GM23338 (cell line): ENCODE data around the gene GDF11. TPM values are rescaled to one million over a fixed set of nuclear protein-coding genes. Genes with fewer than 3 reads are reported as not detected.

ENCODE experiments used
- ATAC-seq: fragments of 200-7000 bp; cut with Tn5 transposase; 3 replicates; pipeline ENCODE4 v1.9.1; 2020
- DNase-seq: peaks from one replicate; pipeline ENCODE4 v3.0.0-alpha.2; 2015; ENCODE audit warnings: low spot score
- H2AFZ ChIP-seq: fragments of 200-600 bp; sonication (generic); 2 replicates; pipeline ENCODE4 v1.8.0; 2016; ENCODE audit warnings: antibody characterized with exemption, mild to moderate bottlenecking, moderate library complexity
- H3F3A ChIP-seq: fragments of 200-600 bp; sonication (generic); replicated peaks from 2 replicates; pipeline ENCODE4 v1.8.0; 2017; ENCODE audit warnings: antibody characterized with exemption, mixed run types, low read depth
- H3K27ac ChIP-seq: fragments of 200-600 bp; sonication (generic); 2 replicates; pipeline ENCODE4 v1.6.1; 2016; ENCODE audit warnings: low read depth
- H3K27me3 ChIP-seq: fragments of 200-600 bp; sonication (generic); 2 replicates; pipeline ENCODE4 v1.8.0; 2016; ENCODE audit warnings: mild to moderate bottlenecking, mixed run types, moderate library complexity; ENCODE audit not compliant: insufficient read depth
- H3K36me3 ChIP-seq: fragments of 200-600 bp; sonication (generic); 2 replicates; pipeline ENCODE4 v1.8.0; 2016; ENCODE audit warnings: mild to moderate bottlenecking; ENCODE audit not compliant: insufficient read depth
- H3K4me1 ChIP-seq: fragments of 200-600 bp; sonication (generic); 2 replicates; pipeline ENCODE4 v1.8.0; 2016; ENCODE audit warnings: mild to moderate bottlenecking, moderate library complexity; ENCODE audit not compliant: insufficient read depth
- H3K4me2 ChIP-seq: fragments of 200-600 bp; sonication (generic); 2 replicates; pipeline ENCODE4 v1.7.1; 2017; ENCODE audit warnings: mixed run types
- H3K4me3 ChIP-seq: fragments of 200-600 bp; sonication (generic); 2 replicates; pipeline ENCODE4 v1.6.1; 2016; ENCODE audit warnings: mixed run types
- H3K79me2 ChIP-seq: fragments of 200-600 bp; sonication (generic); replicated peaks from 2 replicates; pipeline ENCODE4 v1.8.0; 2017; ENCODE audit warnings: mild to moderate bottlenecking; ENCODE audit not compliant: insufficient read depth
- H3K9me2 ChIP-seq: fragments of 200-600 bp; sonication (generic); 2 replicates; pipeline ENCODE4 v1.8.0; 2017; ENCODE audit not compliant: insufficient read depth
- H4K20me1 ChIP-seq: fragments of 200-600 bp; sonication (generic); replicated peaks from 2 replicates; pipeline ENCODE4 v1.8.0; 2017; ENCODE audit warnings: mild to moderate bottlenecking; ENCODE audit not compliant: insufficient read depth
- H3K27ac Mint-ChIP-seq: 2 replicates; pipeline ENCODE4 v1.8.0; 2020; ENCODE audit warnings: inconsistent platforms, mild to moderate bottlenecking, moderate library complexity, mixed read lengths
- H3K27me3 Mint-ChIP-seq: 3 replicates; pipeline ENCODE4 v1.8.0; 2022; ENCODE audit warnings: low read depth, mild to moderate bottlenecking, moderate library complexity, mixed read lengths, inconsistent platforms; ENCODE audit not compliant: insufficient read depth, poor library complexity
- H3K36me3 Mint-ChIP-seq: 3 replicates; pipeline ENCODE4 v1.8.0; 2021; ENCODE audit warnings: low read depth, mild to moderate bottlenecking, inconsistent platforms, moderate library complexity, mixed read lengths
- H3K4me1 Mint-ChIP-seq: 3 replicates; pipeline ENCODE4 v1.8.0; 2020; ENCODE audit warnings: mild to moderate bottlenecking, inconsistent platforms, mixed read lengths
- H3K4me3 Mint-ChIP-seq: 3 replicates; pipeline ENCODE4 v1.8.0; 2021; ENCODE audit warnings: moderate library complexity, mild to moderate bottlenecking, inconsistent platforms, mixed read lengths
- H3K9me3 Mint-ChIP-seq: 3 replicates; pipeline ENCODE4 v1.8.0; 2020; ENCODE audit warnings: moderate library complexity, mild to moderate bottlenecking, inconsistent platforms, mixed read lengths
- EZH2 ChIP-seq: fragments of 200-600 bp; sonication (generic); IDR thresholded peaks from one replicate; pipeline ENCODE4 v1.8.0; 2017; ENCODE audit warnings: antibody characterized with exemption, mild to moderate bottlenecking, low read depth; ENCODE audit not compliant: unreplicated experiment
- NANOG ChIP-seq: IDR thresholded peaks from 2 replicates; pipeline ENCODE4 v1.6.1; 2016; ENCODE audit warnings: antibody characterized with exemption, borderline replicate concordance
- ZNF114 ChIP-seq: fragments of 250-450 bp; sonication (Bioruptor Pico); IDR thresholded peaks from 2 replicates; pipeline ENCODE4 v1.5.0; 2020; ENCODE audit warnings: mild to moderate bottlenecking, moderate library complexity
- polyA plus RNA-seq: library from polyadenylated mRNA; unstranded; fragments of >200 nt; fragmentation: Nextera tagmentation; extraction: Ambion mirVana; gene quantifications from 2 replicates; pipeline ENCODE4 v1.2.1, GENCODE V29; 2016
- small RNA-seq: library from RNA; depleted of rRNA; stranded (forward); fragments of <200 nt; gene quantifications from one replicate; pipeline ENCODE3, GENCODE V24; 2014; ENCODE audit warnings: low replicate concordance
- total RNA-seq: library from RNA; depleted of rRNA; stranded (reverse); fragments of >200 nt; shearing (Covaris generic); gene quantifications from 2 replicates; pipeline ENCODE4 v1.2.3, GENCODE V29; 2014; rRNA removed
- TF ChIP-seq, protein P1 (sequence below), 2 experiments: fragments of 200-600 bp in 1 of 2; sonication (generic) in 1 of 2; conservative IDR thresholded peaks; 2 replicates each; pipeline versions ENCODE4 v1.5.1 to v1.6.1; 2016 to 2017; ENCODE audit warnings: antibody characterized with exemption in 2 of 2, low read depth in 2 of 2, mild to moderate bottlenecking in 2 of 2, moderate library complexity in 1 of 2

Gene GDF11
- total and polyA plus RNA-seq, 2 experiments from 2014 or later: 3.7 to 12.5 TPM

DNA sequence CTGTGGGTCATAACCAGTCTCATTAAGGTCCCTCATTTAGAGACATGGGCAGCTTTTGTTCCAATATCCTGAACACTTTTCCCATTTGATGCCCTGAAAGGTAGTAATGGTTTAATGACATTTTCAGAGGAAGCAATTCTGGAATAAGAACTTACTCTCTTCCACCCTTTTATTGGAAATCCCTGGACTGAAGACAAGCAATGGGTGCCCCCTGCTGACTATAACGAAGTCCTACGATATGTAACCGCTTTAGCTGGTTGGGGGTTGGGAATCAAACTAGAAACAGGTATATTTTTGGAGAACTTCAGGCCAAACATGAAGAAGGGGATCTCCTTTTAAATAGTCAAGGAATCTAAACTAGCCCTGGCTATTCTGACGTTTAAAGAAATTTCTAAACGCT is 54.1 kb downstream of the GDF11 start:
- peaks cover 4% of the 10 kb centered on the region; the same call in 1 of the 2 replicates for H3K4me1 ChIP-seq
- TF ChIP-seq, protein P1, sequence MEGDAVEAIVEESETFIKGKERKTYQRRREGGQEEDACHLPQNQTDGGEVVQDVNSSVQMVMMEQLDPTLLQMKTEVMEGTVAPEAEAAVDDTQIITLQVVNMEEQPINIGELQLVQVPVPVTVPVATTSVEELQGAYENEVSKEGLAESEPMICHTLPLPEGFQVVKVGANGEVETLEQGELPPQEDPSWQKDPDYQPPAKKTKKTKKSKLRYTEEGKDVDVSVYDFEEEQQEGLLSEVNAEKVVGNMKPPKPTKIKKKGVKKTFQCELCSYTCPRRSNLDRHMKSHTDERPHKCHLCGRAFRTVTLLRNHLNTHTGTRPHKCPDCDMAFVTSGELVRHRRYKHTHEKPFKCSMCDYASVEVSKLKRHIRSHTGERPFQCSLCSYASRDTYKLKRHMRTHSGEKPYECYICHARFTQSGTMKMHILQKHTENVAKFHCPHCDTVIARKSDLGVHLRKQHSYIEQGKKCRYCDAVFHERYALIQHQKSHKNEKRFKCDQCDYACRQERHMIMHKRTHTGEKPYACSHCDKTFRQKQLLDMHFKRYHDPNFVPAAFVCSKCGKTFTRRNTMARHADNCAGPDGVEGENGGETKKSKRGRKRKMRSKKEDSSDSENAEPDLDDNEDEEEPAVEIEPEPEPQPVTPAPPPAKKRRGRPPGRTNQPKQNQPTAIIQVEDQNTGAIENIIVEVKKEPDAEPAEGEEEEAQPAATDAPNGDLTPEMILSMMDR (conservative IDR thresholded peaks at IDR 0.05; ENCODE audit: low read depth in 2 of 2): peak; percentile 67 to 72
- TF ChIP-seq ZNF114: no peak
- H2AFZ ChIP-seq: no peak overlapping the region
- no peaks in the 10 kb centered on the region for H3K27me3 ChIP-seq
- peak overlapping the region; percentile 11; the same call in 1 of the 2 replicates for H3K27ac Mint-ChIP-seq
- no peaks in the 10 kb centered on the region for H3K9me3 Mint-ChIP-seq
- no peak overlapping the region for H3K4me3 ChIP-seq
- H3K4me1 Mint-ChIP-seq: peaks cover 6% of the 10 kb centered on the region
- H3K36me3 Mint-ChIP-seq: peaks cover 81% of the 10 kb centered on the region
- H3K9me2 ChIP-seq: no peaks in the 10 kb centered on the region
- H3K27ac ChIP-seq: no peak overlapping the region
- H3K4me3 Mint-ChIP-seq: no peak overlapping the region
- H3F3A ChIP-seq: peaks cover 14% of the 10 kb centered on the region
- no peaks in the 10 kb centered on the region for H3K27me3 Mint-ChIP-seq
- peaks cover 32% of the 10 kb centered on the region for H3K79me2 ChIP-seq
- H3K4me2 ChIP-seq: no peak overlapping the region
- H4K20me1 ChIP-seq: peaks cover 17% of the 10 kb centered on the region
- peak; percentile 53; the same call in 2 of the 3 replicates for ATAC-seq
- DNase-seq: peak; percentile 83
- H3K36me3 ChIP-seq: peaks cover 48% of the 10 kb centered on the region

DNA sequence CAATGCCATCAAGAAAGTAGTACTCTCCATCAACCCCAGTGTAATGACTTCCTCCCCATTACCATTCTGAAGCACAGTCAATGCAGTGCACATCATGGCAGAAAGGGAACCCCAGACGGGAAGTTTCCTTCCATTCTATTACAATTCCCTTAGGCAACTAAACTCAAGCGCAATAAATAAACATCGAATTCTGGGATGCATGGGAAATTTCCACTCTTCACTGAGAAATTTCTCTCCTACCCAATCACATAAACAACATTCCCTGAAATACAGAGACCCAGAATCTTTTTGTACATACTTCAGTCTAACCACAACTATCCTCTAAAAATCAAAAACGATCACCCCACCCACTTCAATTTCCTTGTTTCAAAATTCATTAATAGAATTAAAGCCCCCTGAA is 54.6 kb downstream of the GDF11 start:
- H3K36me3 Mint-ChIP-seq: peaks cover 80% of the 10 kb centered on the region
- no peaks in the 10 kb centered on the region for H3K27me3 Mint-ChIP-seq
- H3K9me2 ChIP-seq: no peaks in the 10 kb centered on the region
- no peaks in the 10 kb centered on the region for H3K9me3 Mint-ChIP-seq
- peaks cover 36% of the 10 kb centered on the region for H3K79me2 ChIP-seq
- no peak overlapping the region for H2AFZ ChIP-seq
- no peak for DNase-seq
- H3K4me3 Mint-ChIP-seq: no peak overlapping the region
- H3K4me2 ChIP-seq: no peak overlapping the region
- H3K27ac ChIP-seq: no peak overlapping the region; the same call in 1 of the 2 replicates
- peaks cover 4% of the 10 kb centered on the region; the same call in 1 of the 2 replicates for H3K4me1 ChIP-seq
- no peak for ATAC-seq
- no peaks in the 10 kb centered on the region for H3K27me3 ChIP-seq
- peaks cover 48% of the 10 kb centered on the region for H3K36me3 ChIP-seq
- peaks cover 6% of the 10 kb centered on the region for H3K4me1 Mint-ChIP-seq
- H3F3A ChIP-seq: peaks cover 14% of the 10 kb centered on the region
- TF ChIP-seq EZH2 (no peak), NANOG (no peak)
- H3K4me3 ChIP-seq: no peak overlapping the region
- H3K27ac Mint-ChIP-seq: no peak overlapping the region
- H4K20me1 ChIP-seq: peaks cover 18% of the 10 kb centered on the region

Small RNA genes within 50 kb of the gene (small RNA-seq; reads per million reads assigned to genes)
- gene AC009779.1: not detected
- not detected for gene RF00017

Other genes with a start within 250 kb of the GDF11 start
- not detected in 2 replicates for gene OR6C4, start 193.5 kb upstream of the GDF11 start, total RNA-seq
- gene OR6C4, start 193.5 kb upstream of the GDF11 start, polyA plus RNA-seq: not detected in 2 replicates
- gene OR2AP1, start 170.7 kb upstream of the GDF11 start, total RNA-seq: not detected in 2 replicates
- not detected in 2 replicates for gene OR2AP1, start 170.7 kb upstream of the GDF11 start, polyA plus RNA-seq
- gene OR10P1, start 106.2 kb upstream of the GDF11 start, total RNA-seq: not detected in 2 replicates
- gene OR10P1, start 106.2 kb upstream of the GDF11 start, polyA plus RNA-seq: not detected in 2 replicates
- gene ITGA7, start 35.2 kb upstream of the GDF11 start, total RNA-seq: 45.3 and 49.1 TPM in 2 replicates
- 17.4 and 20.0 TPM in 2 replicates for gene ITGA7, start 35.2 kb upstream of the GDF11 start, polyA plus RNA-seq
- gene BLOC1S1, start 27.1 kb upstream of the GDF11 start, total RNA-seq: 52.3 and 68.3 TPM in 2 replicates
- 174 and 198 TPM in 2 replicates for gene BLOC1S1, start 27.1 kb upstream of the GDF11 start, polyA plus RNA-seq
- gene RDH5, start 22.7 kb upstream of the GDF11 start, total RNA-seq: 1.7 and 7.5 TPM in 2 replicates
- gene RDH5, start 22.7 kb upstream of the GDF11 start, polyA plus RNA-seq: 3.9 and 5.4 TPM in 2 replicates
- 294 and 307 TPM in 2 replicates for gene CD63, start 14.1 kb upstream of the GDF11 start, total RNA-seq
- gene CD63, start 14.1 kb upstream of the GDF11 start, polyA plus RNA-seq: 670 and 685 TPM in 2 replicates
- 96.0 and 115 TPM in 2 replicates for gene SARNP, start 74.6 kb downstream of the GDF11 start, total RNA-seq
- gene SARNP, start 74.6 kb downstream of the GDF11 start, polyA plus RNA-seq: 291 and 313 TPM in 2 replicates
- gene ORMDL2, start 74.9 kb downstream of the GDF11 start, total RNA-seq: 12.4 and 18.0 TPM in 2 replicates
- 55.1 and 58.7 TPM in 2 replicates for gene ORMDL2, start 74.9 kb downstream of the GDF11 start, polyA plus RNA-seq
- 28.9 and 35.1 TPM in 2 replicates for gene DNAJC14, start 86.5 kb downstream of the GDF11 start, total RNA-seq
- 8.9 and 9.7 TPM in 2 replicates for gene DNAJC14, start 86.5 kb downstream of the GDF11 start, polyA plus RNA-seq
- gene MMP19, start 99.8 kb downstream of the GDF11 start, total RNA-seq: 0.08 and 1.4 TPM in 2 replicates
- gene MMP19, start 99.8 kb downstream of the GDF11 start, polyA plus RNA-seq: 0.17 and 1.5 TPM in 2 replicates
- gene PYM1, start 184.8 kb downstream of the GDF11 start, total RNA-seq: 70.2 and 75.9 TPM in 2 replicates
- gene PYM1, start 184.8 kb downstream of the GDF11 start, polyA plus RNA-seq: 150 and 151 TPM in 2 replicates
- 16.1 and 35.9 TPM in 2 replicates for gene DGKA, start 188.0 kb downstream of the GDF11 start, total RNA-seq
- 22.5 and 24.6 TPM in 2 replicates for gene DGKA, start 188.0 kb downstream of the GDF11 start, polyA plus RNA-seq
- gene PMEL, start 222.9 kb downstream of the GDF11 start, total RNA-seq: 81.6 and 108 TPM in 2 replicates
- 64.5 and 68.1 TPM in 2 replicates for gene PMEL, start 222.9 kb downstream of the GDF11 start, polyA plus RNA-seq
- gene CDK2, start 223.7 kb downstream of the GDF11 start, total RNA-seq: 27.7 and 31.0 TPM in 2 replicates
- gene CDK2, start 223.7 kb downstream of the GDF11 start, polyA plus RNA-seq: 14.1 and 15.2 TPM in 2 replicates
- gene RAB5B, start 231.0 kb downstream of the GDF11 start, total RNA-seq: 43.7 and 46.5 TPM in 2 replicates
- 18.6 and 19.7 TPM in 2 replicates for gene RAB5B, start 231.0 kb downstream of the GDF11 start, polyA plus RNA-seq